Right ventricle myocardium inferior (tissue), 1 donor: ENCODE measurements around the gene CMTR1. TPM values are rescaled to one million over a fixed set of nuclear protein-coding genes. Genes with fewer than 3 reads are reported as not detected.

Experiments used
- ATAC-seq: fragments of 200-7000 bp; cut with Tn5 transposase; one replicate; pipeline ENCODE4 v1.9.1; 2020; ENCODE audit warnings: mild to moderate bottlenecking, moderate library complexity
- DNase-seq: peaks from one replicate; pipeline ENCODE4 v3.0.0; 2021; ENCODE audit errors: missing footprints
- intact Hi-C: fragments of 100-400 bp; cut with DNase I; formaldehyde crosslinking; loops from one replicate; pipeline ENCODE4 v1.11.0; 2022
- total RNA-seq: library from RNA; stranded (reverse); fragmentation: NEBNext Ultra II Directional; extraction: Animal tissue kit (Norgen Biotek cat#: 25700); gene quantifications from one replicate; pipeline ENCODE4 v1.2.1, GENCODE V29; 2021
- donor health status: DM: no; HTN: yes; CAD: no; lungs with severe emphysema.

The CMTR1 gene
- total RNA-seq, 1 donor from 2014 or later, result 29.3 TPM

- DNase-seq (no peak), ATAC-seq (no peak)
- intact Hi-C loops, result no loop called here
Measured at GRCh38 chr6:37463110-37463509, 30.1 kb downstream of the CMTR1 start.

GRCh38 chr6:37467718-37468117, 34.7 kb downstream of the CMTR1 start:
- DNase-seq (no peak), ATAC-seq (no peak)

GRCh38 chr6:37473364-37474095, 40.5 kb downstream of the CMTR1 start:
- DNase-seq (peak; percentile 80), ATAC-seq (peak; percentile 85)
- intact Hi-C loops, result no loop called here

More at GRCh38 chr6:37467718-37468117, 34.7 kb downstream of the CMTR1 start:
- intact Hi-C loops, result no loop called here

- DNase-seq (no peak), ATAC-seq (no peak)
- intact Hi-C loops, result no loop called here
Measured at GRCh38 chr6:37474316-37474715, 41.3 kb downstream of the CMTR1 start.

GRCh38 chr6:37477191-37477590, 44.2 kb downstream of the CMTR1 start:
- DNase-seq (no peak), ATAC-seq (no peak)
- intact Hi-C loops, result no loop called here

- intact Hi-C loops, result no loop called here
- DNase-seq (no peak), ATAC-seq (no peak)
Measured at GRCh38 chr6:37477656-37478435, 44.8 kb downstream of the CMTR1 start.

GRCh38 chr6:37478827-37479226, 45.8 kb downstream of the CMTR1 start:
- intact Hi-C loops, result no loop called here
- DNase-seq, result no peak
- no peak for ATAC-seq

- ATAC-seq, result no peak
- no peak for DNase-seq
- intact Hi-C loops, result no loop called here
Measured at GRCh38 chr6:37479266-37479854, 46.3 kb downstream of the CMTR1 start.

- no peak for ATAC-seq
- DNase-seq, result no peak
- intact Hi-C loops, result no loop called here
Measured at GRCh38 chr6:37480118-37480736, 47.2 kb downstream of the CMTR1 start.

GRCh38 chr6:37480951-37481534, 48.0 kb downstream of the CMTR1 start:
- intact Hi-C loops, result no loop called here
- DNase-seq, result peak; percentile 63
- no peak for ATAC-seq

- ATAC-seq (peak; percentile 73), DNase-seq (no peak)
- intact Hi-C loops, result no loop called here
Measured at GRCh38 chr6:37481711-37482605, 48.9 kb downstream of the CMTR1 start.

- intact Hi-C loops, result no loop called here
- ATAC-seq (no peak), DNase-seq (no peak)
Measured at GRCh38 chr6:37482606-37483251, 49.7 kb downstream of the CMTR1 start.

GRCh38 chr6:37483252-37483901, 50.4 kb downstream of the CMTR1 start:
- intact Hi-C loops, result no loop called here
- DNase-seq (no peak), ATAC-seq (no peak)

- DNase-seq (peak; percentile 82), ATAC-seq (peak; percentile 56)
- intact Hi-C loops, result loop anchor here (1.0 to 2.0 kb wide), 2 partner anchors 81 to 208 kb away; no protein-coding TSS in a partner anchor
Measured at GRCh38 chr6:37483917-37484785, 51.1 kb downstream of the CMTR1 start.

- intact Hi-C loops, result loop anchor here (1.0 to 2.0 kb wide), 2 partner anchors 80 to 208 kb away; no protein-coding TSS in a partner anchor
- no peak for DNase-seq
- ATAC-seq, result no peak
Measured at GRCh38 chr6:37484786-37485170, 51.8 kb downstream of the CMTR1 start.

- DNase-seq, result no peak
- intact Hi-C loops, result loop anchor here (2.0 kb wide), 1 partner anchor 80 kb away; no protein-coding TSS in a partner anchor
- ATAC-seq, result no peak
Measured at GRCh38 chr6:37485291-37485702, 52.3 kb downstream of the CMTR1 start.
